Effector CD4-positive, alpha-beta T cell (primary cell): Measurements from ENCODE around the gene CLEC4M.
"Not testable (repeated sequence)": the region's sequence is repeated elsewhere in the genome, so short reads cannot be mapped to it uniquely, and the experiment has no call there.

Source experiments
- DNase-seq: peaks from one replicate; pipeline ENCODE4 v3.0.0-alpha.2; 2020

CLEC4M gene

DNA sequence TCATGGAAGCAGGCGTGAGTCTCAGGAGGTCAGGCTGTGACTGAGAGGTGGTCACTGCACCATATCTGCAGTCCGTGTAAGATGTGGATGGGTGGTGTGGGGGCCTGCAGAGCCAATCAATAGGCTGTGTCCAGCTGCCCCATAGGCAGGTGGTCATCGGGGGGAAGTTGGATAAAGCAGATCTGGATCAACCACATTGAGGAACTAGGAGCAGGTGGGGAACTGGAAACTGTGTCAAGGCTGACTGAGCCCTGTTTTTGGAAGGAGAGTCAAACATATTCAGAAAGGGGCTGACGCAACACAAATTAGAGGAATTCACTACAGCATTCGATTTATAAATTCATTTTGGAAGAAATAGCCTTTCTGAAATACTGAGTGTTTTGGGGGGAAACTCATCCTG is 15.0 kb downstream of the CLEC4M start:
- DNase-seq: no peak

DNA sequence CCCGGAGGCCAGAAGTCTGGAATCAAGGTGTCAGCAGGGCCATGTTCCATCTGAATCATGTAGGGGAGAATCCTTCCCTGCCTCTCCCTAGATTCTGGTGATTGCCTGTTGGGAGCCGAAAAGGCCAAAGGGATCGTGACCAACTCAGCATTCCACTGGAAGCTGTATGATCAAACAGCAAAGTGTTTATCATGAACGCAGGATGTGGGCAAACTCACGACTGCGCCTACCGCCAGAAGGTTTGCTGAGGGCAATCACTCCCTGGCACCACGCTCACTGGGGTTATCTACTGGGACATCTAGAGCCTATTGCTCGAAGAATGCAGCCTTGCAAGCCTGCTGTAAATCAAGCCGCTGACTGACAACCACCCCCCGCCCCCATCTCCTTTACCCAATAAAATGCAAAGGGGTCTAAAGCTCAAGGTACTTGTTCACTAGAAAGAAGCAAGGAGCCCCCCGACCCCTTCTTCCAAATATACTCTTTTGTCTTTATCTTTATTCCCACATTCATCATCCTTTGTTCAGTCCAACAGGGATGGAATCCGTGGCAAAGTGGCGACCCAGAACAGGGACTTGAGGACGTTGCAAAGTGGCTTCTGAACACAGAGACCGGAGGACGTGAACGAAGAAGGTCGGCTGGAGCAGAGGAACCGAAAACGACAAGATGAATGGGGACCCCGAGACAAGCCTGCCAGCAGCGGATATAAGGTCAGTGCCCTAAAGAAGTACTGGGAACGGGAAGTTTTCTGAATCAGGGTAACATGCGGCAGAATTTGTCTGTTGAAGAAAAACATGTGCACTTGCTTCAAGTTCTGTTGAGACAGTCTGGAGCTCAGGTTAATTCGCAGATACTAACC is 16.8 kb downstream of the CLEC4M start:
- no peak for DNase-seq

DNA sequence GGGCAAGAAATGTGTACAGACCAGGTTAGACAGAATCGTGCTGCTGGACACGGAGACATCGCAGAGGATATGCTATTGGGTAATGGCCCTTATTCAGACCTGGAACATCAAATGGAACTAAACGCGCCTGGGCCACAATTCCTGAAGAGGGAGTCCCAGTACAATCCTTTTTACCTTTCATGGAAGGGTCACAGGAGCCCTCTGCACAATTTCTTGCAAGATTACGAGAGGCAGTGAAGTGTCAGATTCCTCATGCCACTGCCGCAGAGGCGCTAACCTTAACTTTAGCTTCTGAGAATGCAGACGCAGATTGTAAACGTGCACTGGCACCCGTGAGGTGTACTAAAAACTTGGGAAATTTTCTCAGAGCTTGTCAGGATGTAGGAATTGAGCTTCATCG is 18.1 kb downstream of the CLEC4M start:
- no peak for DNase-seq

DNA sequence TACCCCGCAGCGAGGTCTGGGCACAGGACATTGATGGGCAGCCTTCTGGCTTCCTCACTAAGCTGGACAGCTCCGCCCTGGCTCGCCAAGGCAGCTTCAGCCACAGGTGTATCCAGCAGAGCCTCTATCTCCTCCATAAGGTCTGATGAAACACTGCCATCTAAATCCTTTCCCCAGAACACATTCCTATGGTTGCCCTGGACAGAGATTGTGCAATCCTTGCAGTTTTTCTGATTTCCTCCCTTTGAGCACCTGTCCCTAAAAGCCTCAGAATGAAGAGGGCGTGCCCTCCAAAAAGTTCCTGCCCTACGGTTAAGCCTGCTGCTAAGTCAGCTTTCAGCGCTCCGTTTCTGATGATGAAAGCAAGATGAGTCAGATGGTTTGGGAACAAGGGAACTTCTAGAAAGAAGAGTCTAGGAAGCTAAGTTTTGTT is 21.0 kb downstream of the CLEC4M start:
- no peak for DNase-seq

DNA sequence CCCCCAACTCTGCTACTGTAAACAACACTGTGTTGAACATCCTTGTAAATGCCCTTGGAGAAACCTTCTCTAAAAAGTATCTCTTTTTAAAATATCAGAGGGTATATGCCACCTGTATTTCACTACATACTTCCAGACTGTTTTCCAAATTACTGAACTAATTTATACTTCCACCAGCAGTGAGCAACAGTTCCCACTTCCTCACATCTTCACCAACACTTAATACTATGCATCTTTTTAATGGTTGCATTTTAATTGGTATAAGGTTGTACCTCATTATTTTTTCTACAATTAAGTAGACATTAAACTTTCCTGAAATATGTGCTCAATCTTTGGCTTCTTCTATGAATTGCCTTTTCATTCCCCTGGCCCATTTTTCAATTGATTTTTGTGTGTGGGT is 21.8 kb downstream of the CLEC4M start:
- DNase-seq: no peak

DNA sequence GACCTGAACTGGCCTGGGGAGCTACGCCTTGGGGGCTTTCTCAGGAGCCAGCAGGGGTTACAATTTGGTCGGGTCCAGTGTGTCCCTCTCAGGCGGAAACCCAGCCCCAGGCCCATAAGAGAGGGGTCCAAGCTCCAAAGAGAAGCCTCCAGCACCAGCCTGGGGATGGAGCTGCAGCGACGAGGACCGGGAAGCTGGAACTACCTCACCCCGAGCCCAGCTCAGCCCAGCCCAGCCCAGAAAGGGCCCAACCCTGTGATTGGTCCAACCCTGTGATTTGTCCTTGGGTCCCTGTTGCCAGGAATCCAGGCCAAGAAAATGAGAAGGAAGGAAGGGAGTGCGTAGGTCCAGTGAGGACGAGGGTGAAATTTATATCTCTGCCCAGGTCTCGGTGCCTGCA is 24.1 kb downstream of the CLEC4M start:
- no peak for DNase-seq

DNA sequence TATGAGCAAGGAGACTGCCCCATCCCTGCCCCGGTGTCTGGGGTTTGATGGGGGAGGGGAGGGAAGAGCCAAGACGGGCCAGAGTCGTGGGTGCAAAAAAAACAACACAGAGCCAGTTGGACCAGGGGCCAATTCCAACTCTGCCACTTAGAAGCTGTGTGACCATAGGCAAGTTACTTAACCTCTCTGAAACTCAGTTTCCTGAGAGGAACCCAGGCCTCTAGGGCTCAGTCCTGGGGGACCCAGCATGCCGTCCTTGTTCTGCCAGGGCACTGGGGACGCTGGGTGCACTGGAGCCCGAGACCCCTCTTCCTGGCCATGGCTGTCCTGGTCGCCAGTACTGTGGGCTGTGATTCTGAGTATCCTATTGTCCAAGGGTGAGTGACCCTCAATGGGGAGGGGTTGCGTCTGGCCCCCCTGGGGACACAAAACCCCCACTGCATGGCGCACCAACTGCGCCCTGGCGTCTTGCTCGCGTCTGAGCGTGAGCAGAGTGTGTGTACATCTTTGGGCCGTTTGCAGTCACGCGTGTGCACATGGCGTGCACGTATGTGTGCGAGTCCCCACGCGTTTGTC is 24.6 kb downstream of the CLEC4M start:
- DNase-seq: no peak

DNA sequence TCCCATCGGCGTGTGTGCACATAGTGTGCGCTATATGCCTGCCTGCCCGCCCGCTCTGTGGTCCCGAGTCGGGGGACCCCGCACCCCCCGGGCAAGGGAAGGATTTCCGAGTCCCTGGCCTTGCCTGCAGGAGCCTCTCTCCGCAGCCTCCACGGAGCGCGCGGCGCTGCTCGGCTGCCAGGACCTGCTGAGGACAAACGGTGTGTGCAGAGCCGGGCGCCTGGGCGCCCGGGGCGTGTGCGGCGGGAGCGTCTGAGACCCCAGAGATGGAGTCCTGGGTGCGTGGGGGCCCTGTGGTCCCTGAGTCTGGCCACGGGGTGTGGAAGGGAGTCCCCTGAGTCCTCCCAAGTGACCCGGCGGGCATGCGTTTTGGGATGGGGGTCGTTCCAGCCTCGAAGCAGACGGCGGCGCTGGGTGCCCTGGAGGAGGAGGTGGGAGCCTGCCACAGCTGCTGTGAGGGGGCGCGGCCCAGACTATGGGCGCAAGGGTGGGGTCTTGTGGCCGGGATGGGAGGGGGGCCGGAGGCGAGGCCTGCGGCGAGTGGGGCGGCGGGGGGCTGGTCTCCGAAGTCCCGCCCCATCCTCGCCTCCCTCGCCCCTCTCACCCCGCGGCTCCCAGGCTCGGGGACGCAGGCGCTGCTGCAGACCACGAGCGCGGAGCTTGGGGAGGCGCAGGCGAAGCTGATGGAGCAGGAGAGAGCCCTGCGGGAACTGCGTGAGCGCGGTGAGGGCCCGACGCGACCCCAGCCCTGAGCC is 25.3 kb downstream of the CLEC4M start:
- DNase-seq: no peak

DNA sequence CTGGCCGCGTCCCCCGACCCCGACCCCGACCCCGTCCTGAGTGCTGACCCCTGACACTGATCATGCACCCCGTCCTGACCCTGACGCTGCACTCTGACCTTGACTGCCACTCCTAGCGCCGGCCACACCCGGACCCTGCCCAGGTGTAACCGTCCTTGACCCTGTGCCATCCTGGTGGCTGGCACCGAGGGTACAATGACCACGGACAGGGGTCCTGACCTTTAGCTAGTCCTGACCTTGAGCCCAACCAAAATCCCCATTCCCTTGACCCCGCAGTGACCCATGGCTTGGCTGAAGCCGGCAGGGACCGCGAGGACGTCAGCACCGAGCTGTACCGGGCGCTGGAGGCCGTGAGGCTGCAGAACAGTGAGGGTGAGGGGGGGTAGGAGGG is 25.9 kb downstream of the CLEC4M start:
- DNase-seq: no peak

DNA sequence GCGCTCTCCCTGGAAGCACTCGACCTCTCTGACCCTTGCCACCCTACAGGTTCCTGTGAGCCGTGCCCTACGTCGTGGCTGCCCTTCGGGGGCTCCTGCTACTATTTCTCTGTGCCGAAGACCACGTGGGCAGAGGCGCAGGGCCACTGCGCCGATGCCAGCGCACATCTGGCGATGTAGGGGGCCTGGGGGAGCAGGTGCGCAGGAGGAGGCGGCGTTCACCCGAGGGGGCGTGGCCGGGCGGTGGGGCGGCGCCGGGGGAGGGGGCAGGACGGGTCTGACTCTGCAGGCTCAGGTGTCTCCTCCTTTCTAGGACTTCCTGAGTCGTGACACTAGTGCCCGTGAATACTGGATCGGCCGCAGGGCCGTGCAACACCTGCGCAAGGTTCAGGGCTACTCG is 26.4 kb downstream of the CLEC4M start:
- DNase-seq: peak; percentile 29

DNA sequence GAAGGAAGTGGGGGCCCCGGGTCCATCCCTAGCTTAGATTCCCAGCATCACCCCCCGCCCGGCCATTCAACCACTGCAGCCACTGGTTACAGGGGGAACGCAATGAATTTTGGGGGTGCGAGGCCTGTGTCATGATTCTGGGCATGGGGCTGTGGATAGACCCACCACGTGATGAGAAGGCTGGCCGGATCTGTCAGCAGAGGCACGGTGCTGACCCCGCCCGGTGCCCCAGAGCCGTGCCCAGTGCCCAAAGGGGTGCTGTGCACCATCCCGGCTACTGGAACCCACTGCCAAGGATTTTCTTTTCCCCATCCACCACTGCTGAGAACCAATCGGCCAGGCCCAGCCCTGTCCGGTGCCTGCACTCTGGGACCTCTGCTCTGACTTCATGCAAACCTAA is 27.4 kb downstream of the CLEC4M start:
- no peak for DNase-seq

DNA sequence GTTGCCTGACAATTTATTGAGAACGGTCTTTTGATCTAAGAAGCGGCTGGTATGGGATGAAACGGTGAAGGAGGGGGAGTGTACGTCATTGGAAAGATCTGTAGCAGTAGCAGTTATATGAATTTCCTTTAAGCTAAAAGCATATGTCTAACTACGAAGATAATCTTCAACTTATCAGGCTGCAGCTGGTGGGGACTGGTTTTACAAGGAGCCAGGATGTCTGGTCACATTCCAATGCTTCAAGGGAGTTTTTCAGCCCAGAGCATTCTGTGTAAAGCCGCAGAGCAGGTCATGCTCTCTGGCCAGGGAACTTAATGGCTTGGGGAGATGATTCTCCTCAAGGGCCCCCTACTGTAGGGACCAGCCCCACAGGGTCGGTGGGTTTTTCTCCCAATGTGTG is 29.2 kb downstream of the CLEC4M start:
- DNase-seq: no peak

DNA sequence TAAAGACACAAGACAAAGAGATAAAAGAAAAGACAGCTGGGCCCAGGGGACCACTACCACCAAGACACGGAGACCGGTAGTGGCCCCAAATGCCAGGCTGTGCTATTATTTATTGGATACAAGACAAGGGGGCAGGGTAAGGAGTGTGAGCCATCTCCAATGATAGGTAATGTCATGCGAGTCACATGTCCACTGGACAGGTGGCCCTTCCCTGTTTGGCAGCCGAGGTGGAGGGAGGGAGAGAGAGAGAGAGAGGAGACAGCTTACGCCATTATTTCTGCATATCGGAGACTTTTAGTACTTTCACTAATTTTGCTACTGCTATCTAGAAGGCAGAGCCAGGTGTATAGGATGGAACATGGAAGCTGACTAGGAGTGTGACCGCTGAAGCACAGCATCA is 29.7 kb downstream of the CLEC4M start:
- DNase-seq: not testable (repeated sequence)

DNA sequence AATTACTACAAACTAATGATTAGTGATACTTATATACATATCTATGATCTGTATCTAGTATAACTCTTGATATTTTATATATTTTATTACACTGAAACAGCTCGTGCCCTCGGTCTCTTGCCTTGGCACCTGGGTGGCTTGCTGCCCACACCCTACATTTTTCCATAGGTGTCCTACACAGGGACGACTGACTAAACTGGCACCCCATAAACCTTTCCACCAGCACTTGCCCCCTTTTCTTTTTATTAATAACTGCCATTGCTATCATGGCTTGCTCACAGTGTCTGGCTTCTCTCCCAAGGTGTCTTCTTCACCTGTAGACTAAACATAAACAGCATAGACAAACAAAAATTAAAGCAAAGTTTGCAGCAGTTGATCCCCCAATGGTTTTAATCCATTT is 30.4 kb downstream of the CLEC4M start:
- no peak for DNase-seq

DNA sequence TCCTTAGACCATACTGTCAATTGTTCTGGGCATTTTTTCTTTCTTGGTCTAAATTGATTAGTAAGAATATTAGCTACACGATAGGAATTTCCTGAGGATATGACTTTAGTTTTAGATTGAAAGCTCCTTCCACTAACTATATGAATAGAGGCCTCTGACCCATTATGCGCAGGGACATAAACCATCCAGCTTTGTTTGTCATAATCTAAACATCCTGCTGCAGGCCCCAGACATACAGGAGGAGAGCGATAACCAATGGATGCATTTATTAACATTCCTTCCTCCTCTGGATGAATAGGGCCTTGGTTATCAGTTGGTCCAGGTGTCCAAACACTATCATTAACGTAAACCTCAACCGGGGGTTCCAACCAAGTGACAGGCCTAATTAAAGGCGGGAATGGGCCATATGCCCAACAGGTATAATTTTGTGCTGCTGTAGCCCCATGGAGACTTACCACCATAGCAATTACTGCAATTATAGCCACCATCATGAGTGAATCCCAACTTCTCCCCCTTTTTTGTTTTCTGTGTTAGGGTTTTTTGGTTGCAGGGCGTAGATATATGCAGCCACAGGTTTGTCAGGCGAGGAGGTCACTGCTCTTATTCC is 32.6 kb downstream of the CLEC4M start:
- no peak for DNase-seq

DNA sequence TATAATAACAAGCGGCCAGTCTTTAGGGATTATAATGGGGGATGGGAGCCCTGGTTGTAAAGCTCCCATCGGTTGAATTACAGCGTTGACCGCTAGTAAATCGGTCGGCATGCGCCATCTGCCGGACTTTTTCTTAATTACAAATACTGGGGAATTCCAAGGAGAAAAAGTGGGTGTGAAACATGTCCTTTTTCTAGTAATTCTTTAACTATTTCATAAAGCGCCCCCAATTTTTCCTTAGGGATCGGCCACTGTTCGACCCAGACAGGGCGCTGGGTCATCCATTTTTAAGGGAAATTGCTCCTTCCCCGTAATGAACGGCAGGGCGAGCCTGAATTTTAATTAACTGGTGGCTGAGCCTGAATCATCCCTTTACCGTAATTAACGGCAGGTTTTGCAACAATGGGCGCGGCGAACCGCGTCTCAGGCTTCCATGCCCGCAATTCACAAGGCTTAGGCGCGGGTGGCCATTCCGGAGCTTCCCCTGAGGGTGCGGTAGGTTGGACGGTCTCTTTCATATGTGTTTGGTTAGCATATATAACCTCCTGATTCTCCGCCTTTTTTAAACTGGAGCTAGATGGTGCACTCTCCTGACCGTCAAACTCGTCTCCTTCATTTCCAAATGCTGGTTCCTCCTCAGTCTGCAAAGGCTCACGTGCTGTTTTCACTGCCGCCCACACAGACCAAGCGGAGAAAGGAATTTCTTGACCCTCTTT is 36.8 kb downstream of the CLEC4M start:
- peak; percentile 61 for DNase-seq

DNA sequence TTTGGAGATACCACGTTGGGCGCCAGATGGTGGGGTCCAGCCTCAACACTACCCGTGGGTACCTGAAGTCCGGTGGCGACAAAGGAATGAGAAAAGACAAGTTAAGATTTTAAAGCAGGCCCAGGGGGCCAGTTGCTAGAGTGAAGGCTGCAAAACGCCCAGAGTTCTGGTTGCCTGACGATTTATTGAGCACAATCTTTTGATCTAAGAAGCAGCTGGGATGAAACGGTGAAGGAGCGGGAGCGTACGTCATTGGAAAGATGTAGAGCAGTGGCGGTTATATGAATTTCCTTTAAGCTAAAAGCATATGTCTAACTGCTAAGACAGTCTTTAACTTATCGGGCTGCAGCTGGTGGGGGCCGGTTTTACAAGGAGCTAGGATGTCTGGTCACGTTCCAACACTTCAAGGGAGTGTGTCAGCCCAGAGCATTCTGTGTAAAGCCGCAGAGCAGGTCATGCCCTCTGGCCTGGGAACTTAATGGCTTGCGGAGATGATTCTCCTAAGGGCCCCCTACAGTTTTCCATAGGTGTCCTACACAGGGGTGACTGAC is 38.1 kb downstream of the CLEC4M start:
- no peak for DNase-seq

DNA sequence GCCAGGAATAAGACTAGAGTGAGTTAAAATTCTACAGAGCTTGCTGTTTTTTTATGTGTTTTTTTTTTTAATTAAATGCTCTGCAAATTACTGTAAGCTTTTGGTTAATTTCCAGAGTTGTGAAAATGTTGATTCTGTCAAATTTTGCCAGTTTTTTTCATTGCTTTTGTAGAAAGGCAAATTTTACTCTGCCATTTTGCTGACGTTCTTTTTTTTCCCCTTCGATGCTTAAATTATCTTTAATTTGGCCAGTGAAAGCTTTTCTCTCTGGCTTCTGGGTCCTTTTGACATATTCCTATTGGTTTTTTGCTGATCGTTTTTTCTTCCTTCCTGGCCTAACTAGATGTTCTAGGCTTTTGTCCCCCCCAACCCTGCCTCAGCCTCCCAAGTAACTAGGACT is 43.2 kb downstream of the CLEC4M start:
- DNase-seq: no peak

DNA sequence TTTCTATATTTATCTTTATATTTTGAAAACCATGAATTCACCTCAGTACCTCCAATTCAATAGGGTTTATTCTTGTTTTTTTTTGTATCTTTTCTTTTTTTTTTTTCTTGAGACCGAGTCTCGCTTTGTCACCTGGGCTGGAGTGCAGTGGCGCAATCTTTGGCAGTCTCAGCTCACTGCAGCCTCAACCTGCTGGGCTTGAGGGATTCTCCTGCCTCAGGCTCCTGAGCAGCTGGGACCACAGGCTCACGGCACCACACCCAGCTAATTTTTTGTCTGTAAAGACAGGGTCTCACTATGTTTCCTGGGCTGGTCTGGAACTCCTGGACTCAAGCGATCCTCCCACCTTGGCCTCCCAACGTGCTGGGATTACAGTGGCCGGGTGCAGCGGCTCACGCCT is 43.8 kb downstream of the CLEC4M start:
- DNase-seq: no peak

DNA sequence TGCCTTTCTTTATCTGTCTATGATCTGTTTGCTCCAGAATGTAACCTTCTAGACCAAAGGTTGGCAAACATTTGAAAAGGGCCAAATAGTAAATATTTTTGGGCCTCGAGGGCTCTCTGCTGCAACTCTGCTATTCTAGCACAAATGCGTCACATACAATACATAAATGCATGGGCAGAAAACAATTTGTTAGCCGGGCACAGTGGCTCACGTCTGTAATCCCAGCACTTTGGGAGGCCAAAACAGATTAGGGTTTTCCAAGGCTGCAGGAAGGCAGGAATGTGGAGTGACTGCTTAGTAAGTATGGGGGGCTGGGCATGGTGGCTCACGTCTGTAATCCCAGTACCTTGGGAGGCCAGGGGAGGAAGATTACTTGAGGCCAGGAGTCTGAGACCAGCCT is 45.1 kb downstream of the CLEC4M start:
- DNase-seq: no peak

DNA sequence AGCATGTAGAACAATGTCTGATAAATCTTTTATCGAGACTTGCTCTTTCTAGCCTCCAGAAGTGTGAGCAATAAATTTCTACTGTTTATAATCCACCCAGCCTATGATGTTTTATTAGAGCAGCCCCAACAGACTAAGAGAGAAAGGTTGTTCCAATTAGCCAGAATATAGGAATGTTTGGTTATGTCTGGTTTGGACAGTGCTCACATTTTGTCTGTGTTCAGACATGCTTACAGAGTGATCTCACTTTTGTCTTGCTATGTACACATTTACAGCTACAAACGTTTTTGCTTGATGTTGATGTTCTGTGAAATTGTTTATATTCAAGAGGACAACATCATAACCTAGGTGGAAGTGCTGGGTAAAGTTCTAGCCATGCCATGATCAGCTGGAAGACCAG is 48.9 kb downstream of the CLEC4M start:
- no peak for DNase-seq

DNA sequence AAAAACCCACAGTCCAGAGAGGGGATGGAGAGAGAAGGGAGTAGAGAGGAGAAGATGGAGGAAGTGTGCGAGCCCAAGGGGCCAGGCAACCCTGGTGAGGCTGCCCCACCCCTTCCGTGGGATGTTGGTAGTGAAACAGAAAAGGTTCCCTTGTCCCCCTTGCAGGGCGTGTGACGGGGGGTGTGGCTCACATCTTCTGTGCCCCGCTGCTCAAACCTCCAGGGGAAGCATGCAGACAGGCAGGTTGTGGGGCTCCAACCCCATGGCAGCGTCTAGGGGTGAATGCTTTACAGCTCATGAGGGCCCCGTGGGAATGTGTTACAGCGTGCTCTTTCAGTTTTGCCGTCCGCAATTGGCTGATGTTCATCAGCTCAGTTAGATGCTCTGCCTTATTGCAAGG is 52.3 kb downstream of the CLEC4M start:
- DNase-seq: no peak

DNA sequence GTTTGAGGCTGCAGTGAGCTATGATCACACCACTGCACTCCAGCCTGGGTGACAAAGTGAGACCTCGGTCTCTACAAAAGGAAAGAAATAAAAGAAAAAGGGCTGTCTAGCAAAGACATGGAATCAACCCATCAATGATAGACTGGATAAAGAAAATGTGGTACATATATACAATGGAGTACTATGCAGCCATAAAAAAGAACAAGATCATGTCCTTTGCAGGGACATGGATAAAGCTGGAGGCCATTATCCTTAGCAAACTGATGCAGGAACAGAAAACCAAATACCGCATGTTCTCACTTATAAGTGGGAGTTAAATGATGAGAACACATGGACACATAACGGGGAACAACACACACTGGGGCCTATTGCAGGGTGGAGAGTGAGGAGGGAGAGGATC is 53.0 kb downstream of the CLEC4M start:
- not testable (repeated sequence) for DNase-seq
